Activated naive CD4-positive, alpha-beta T cell (primary cell): Measurements from ENCODE around the gene HMOX1.
A peak's percentile ranks its signal among the peaks of the same experiment; 100 is the strongest.

Experiments
- DNase-seq, 4 experiments: peaks; one replicate each; lab custom pipeline; 2025; lab: John Stamatoyannopoulos, UW

HMOX1 gene

DNA sequence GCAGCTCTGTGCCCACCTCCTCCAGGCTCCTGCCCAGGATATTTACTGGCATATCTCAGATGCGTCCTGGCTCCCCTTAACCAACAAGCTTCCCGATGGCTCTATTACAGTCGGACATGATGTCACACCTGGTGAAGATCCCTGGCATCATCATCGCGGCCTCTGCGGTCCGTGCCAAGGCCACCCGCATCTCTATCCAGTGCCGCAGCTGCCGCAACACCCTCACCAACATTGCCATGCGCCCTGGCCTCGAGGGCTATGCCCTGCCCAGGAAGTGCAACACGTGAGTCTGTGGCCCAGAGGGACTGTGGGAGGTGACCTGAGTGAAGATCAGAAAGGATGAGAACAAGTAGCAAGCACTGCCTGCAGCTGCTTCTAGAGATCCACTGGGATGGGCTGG lies 25.5 kb downstream of the HMOX1 start:
- no peak for DNase-seq

DNA sequence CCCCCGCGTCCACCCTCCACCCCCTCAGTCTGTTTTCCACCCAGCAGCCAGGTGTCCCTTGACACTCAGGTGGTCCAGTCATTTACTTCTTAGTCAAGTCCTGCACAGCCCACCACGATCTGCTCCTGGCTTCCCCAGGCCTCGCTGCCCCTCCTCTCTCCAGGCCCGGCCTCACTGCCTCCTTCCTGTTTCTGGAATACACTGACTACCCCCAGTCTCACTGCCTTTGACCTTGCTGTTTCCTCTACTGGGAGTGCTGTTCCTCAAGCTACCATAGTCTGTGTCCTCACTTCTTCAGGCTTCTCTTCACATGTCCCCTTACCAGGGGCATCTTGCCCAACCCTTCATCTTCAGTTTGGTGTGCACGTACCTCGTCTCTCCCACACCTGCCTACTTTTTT lies 26.5 kb downstream of the HMOX1 start:
- no peak for DNase-seq

DNA sequence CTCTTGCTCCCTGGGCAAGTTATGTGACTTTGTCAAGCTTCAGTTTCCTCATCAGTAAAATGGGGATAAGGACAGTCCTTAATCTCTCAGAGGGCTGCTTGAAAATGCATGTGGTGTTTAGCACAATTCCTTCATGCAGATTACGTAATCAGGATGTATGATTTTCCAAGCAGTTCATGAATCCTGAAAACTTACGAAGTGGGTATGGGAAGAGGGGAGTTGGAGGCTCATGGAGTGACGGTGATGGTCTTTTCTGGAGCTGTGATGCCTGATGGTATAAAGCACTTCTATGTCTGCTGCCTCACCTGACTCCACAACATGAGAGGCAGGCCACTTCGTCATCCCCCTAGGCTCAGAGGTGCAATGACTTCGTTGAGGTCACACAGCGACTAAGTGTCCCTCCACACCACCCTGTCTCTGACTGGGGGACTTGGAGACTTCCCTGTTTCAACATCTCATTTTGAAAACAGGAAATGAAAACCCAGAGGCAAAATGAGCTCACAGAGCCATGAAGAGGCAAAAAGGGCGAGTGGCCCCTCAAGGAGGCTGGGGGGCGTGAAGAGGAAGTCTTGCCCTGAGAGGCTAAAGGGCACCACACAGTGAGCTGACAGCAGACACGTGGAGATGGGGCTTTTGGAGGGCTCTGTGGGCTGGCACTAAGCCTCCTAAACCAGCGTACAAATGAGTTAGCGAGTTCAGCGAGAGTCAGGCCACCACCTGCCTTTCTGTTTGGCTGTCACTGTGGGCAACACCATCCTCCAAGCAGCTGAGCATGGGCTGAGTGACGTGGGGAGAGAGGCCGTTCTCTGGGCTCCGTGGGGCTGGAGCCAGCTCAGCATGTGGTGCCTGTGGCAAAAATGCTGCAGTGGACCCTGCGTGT lies 29.1 kb downstream of the HMOX1 start:
- no peak for DNase-seq

DNA sequence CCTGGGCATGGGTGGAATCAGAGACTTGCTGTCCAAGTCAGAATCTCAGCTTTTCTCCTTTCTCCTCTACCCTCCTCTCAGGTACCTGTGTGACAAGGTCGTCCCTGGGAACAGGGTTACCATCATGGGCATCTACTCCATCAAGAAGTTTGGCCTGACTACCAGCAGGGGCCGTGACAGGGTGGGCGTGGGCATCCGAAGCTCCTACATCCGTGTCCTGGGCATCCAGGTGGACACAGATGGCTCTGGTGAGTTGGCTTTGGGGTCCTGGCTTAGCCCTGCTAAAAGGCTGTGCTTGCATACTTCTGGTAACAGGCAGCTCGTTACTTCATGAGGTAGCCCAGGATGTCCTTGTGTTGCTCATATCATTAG lies 29.8 kb downstream of the HMOX1 start:
- DNase-seq, result no peak

DNA sequence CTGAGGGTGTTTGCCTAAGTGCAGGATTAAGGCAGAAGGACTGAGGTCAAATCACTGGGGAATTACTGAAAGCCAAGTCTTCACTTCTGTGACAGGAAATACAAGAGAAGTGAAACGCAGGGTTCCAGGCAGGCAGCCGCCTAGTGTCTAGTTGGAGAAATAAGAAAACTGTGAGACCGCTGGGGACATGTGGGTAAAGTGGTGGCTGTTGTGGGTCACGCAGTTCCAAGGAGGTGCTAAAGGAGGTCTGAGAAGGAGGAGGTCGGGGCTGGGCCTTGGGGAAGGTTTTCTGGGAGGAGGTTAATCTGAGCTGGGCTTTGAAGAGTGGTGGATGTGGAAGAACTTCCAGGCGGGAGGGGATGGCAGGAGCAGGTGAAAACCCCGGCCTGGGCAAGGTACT lies 30.2 kb downstream of the HMOX1 start:
- DNase-seq, result no peak

DNA sequence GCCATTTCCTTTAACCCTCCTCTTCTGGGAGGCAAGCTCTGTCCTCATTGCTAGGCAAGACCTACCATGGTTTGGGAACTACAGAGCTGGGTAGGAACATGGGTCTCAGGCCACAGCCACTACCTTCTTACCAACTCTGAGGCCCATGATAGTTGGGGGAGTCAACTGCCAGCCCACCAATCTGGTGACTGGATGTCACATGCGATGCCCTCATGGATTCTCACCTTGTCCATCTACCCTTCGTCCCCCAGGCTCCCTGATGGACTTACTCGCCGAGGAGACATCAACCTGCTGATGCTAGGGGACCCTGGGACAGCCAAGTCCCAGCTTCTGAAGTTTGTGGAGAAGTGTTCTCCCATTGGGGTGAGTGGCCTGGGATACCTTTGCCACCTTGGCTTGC lies 32.7 kb downstream of the HMOX1 start:
- no peak for DNase-seq

DNA sequence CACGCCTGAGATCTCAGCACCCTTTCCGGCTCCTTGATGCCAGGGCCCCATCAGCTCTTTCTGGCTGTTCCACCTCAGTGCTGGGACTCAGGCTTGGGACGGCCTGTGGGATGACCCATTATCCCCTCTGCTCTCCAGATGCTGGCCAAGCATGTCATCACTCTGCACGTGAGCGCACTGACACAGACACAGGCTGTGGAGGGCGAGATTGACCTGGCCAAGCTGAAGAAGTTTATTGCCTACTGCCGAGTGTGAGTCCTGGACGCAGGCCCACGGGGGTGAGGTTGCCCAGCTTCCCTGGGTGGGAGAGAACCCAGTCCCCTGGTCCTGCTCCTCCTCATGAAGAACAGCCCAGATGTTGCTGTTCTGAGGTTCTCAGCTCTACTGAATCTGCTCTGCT lies 36.7 kb downstream of the HMOX1 start:
- DNase-seq, result no peak

DNA sequence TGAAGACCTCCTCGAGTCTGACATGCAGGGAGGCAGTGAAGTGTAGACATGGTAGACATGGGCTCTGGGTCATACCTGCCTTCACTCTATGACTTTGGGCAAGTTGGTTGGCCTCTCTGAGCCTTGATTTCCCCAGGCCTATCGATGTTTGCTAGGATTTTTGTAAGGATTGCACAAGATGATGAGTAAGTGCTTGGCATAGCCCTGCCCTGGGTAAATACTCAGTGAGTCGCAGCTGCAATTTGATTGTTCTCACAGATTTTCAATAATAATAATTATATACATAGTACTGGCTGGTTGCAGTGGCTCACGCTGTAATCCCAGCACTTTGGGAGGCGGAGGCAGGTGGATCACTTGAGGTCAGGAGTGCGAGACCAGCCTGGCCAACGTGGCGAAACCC lies 37.2 kb downstream of the HMOX1 start:
- DNase-seq, result no peak

DNA sequence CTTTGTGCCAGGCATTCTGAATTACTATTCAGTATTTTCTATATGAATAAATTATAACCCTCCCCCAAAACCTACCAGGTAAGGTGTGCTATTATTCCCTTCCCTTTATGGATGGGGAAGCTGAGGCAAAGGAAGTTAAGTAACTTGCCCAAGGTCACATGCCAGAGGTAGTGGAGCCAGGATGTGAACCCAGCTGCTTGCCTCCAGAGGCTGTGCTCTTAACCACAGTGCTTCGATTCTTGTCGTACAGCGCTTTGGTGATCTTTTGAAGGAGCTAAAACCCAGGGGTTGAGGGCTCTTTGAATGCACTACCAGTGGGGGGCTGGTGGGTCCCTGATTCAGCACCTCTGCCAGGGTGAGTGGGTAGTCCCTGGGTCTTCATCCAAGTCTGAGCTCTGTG lies 37.8 kb downstream of the HMOX1 start:
- DNase-seq, result no peak

DNA sequence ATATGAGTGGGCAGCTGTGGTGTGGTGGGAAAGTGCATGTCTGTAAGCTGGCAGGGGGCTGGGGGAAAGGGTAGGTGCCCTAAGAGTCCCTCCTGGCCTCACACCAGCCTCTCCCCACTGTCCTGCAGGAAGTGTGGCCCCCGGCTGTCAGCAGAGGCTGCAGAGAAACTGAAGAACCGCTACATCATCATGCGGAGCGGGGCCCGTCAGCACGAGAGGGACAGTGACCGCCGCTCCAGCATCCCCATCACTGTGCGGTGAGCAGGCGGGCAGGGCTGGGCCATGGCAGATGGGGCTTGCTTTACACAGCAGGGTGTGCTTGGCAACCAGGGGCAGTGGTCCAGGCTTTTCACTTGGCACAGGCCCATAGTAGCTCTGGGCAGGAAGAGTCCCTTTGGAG lies 38.9 kb downstream of the HMOX1 start:
- no peak for DNase-seq

DNA sequence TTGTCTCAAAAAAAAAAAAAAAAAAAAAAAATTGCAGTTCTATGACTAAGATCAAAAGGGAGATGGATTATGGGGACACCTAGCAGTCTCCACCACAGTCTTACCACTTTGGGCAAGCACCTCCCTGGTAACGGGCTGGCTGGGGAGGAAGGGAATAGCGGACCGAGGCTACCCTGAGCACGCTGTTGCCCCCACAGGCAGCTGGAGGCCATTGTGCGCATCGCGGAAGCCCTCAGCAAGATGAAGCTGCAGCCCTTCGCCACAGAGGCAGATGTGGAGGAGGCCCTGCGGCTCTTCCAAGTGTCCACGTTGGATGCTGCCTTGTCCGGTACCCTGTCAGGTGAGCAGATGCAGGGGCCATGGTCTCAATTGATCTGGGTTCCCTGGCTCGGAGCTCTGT lies 40.2 kb downstream of the HMOX1 start:
- no peak for DNase-seq

DNA sequence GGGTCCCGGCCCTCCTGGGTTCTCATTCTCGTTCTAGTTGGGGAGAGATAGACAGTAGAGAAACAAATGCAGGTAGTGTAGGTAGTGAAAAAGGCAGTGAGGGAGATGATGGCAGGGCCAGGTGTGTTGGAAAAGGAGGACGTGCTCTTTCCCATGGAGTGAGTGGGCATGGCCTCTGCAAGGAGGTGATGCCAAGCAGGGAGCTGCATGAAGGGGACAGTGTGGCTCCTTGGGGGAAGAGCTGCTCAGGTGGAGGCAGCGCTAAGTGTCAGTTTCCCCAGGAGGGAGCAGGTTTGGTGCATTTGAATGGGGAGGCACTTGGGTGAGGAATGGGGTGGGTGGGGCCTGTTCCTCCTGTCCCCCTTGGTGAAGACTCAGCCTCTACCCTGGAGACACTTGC lies 41.2 kb downstream of the HMOX1 start:
- DNase-seq, result no peak

DNA sequence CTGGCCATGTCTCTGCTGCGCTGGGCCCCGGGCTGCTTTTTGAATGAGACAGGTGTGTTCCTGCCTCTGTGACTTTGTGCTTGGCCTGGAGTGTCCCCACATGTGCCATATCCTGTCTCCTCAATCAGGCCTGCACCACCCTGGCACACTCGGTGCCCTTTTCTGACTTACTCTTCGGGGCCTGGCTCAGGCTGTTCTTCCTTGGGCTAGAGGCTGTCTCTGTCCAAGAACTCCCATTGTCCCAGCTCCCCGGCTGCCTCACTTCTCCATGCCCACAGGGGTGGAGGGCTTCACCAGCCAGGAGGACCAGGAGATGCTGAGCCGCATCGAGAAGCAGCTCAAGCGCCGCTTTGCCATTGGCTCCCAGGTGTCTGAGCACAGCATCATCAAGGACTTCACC lies 42.0 kb downstream of the HMOX1 start:
- DNase-seq, result no peak

DNA sequence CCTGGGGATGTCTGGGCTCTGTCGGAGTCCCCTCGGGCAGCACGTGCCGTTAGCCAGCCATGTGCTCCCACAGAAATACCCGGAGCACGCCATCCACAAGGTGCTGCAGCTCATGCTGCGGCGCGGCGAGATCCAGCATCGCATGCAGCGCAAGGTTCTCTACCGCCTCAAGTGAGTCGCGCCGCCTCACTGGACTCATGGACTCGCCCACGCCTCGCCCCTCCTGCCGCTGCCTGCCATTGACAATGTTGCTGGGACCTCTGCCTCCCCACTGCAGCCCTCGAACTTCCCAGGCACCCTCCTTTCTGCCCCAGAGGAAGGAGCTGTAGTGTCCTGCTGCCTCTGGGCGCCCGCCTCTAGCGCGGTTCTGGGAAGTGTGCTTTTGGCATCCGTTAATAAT lies 43.2 kb downstream of the HMOX1 start:
- DNase-seq, result no peak

DNA sequence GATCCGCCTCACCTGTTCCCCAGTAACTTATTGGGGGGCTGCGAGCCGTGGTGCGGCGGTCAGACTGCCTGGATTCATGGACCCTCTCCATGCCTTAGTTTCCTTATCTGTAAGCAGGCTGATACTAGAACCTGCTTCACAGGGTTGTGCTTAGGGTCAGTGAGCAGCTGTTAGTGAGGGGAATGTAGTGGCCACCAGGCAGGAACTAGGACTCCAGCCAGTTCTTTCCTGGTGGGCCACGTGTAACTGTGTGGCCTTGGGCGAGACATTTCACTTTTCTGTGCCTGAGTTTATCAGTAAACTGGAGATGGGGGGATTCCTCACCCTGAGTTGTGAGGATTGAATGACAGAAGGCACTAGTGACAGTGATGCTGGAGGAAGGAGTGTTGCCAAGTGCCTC lies 43.9 kb downstream of the HMOX1 start:
- no peak for DNase-seq

DNA sequence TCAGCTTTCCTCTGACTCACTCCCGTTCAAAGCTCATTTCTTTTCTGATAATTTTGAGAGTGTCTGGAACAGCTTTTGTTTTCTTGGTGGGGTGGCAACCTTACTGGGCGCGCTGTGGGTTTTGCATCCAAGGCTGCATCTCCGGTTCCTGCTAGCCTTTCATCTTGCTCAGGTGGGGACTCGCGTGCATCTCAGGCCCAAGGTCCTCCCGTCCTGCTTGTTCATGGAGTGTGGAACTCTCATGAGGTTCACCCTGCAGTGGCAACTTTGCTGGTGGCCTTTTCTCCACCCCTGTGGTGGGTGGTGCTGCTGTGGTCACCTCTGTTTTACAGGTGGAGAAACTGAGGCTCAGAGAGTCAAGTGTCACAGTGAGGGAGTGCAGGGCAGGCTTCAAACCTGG lies 44.6 kb downstream of the HMOX1 start:
- no peak for DNase-seq

DNA sequence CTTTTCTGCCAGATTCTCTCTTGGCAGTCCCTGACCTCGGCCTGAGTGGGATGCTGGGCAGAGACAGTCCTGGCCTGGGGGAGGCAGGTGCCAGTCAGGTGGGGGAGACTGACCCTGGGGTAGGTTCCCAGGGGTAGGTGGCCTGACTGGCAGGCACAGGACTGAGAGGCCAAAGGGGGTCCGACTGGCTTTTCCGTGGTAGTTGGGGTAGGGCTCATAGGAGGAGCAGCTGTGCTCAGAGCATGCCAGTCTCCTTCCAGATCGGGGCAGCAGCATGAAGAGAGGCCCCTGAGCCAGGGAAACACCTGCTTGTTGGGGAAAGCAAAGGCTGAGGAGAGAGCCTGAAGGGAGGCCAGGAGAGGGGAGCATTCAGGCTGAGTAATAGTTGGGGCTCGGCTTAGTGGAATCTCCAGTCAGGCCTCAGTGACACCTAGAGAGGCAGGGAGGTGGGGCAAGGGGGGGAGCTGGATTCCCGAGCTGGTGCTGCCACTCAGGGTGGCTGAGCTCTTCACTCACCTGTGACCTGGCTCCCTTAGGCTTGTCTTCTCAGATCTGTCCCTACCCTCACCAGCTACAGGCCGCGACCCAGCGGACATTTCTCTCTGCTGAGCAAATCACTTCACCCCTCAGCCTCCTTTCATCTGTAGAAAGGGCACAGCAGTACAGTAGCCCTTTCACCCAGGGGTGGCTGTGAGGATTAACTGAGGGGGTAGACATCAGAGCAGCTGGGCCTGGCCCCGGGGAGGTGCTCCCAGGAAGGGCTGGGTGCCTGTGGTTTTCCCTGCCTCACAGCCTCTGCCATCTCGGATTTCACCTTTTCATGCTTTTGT lies 45.3 kb downstream of the HMOX1 start:
- no peak for DNase-seq

DNA sequence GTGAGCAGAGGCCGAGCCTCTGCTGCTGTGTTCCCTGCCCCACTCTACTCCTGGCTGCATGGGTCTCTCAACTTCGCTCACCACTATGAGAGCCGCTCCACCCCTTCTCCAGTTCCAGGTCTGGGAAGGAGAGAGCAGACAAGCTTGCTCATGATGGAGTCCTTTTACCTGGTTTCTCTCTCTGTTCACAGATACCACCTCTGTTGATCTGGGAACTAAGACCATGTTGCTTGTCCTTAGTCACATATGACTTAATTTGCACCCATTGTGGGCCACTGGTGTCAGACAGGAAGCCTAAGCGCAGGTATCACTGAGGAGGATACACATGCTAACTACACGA lies 45.9 kb downstream of the HMOX1 start:
- no peak for DNase-seq

DNA sequence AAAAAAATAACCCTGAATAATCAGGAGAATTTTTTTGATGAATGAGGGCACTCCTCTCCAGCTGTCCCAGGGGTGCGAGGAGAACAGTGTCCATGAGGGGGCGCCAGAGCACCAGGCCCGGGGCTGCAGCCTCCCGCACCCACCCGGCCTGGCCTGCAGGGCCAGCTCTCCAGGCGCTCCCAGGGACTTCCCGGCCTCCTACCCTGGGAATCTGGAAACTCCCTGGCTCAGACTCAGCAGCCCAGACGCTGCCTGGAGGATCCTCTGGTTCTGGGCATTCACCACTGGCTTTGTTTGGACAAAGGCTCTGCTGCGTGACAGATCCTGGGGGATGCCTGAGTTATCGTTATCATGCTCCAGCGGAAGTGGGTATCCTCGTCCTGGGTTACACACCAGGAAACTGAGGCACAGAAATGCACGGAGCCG lies 50.0 kb downstream of the HMOX1 start:
- DNase-seq, result peak; percentile 17 to 57 (median 52)

DNA sequence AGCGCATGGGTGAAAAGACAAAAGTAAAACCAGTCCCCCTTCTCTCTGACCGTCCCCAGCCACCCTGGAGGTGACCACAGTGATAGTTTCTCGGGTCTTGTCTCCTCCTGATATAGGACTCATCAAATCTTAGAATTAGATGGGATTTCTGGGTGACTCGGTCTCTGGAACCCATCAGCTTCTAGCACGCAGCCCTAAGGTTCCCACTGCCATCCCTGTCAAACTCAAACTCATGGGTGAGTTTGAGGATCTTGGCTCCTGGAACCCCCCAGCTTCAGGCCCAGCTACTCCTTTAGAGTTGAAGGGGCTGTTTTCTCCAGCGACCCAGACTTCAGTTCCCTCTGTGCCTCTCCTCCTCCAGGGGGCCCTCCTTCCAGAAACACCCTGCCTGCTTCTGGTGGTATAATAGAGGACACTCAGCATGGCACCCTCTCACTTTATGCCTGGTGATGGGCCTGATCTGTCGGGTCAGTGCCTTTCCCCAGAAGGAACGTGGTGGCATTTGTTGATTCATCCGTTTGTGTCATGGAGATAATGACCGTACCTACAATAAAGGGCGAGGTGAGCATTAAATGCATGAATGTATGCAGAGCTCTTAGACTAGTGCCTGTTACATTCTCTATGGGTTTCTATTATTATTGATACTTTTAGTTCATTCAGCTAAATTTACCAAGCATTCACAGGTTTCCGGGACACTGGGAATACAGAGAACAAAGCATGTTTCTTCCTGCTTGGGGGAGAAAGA lies 50.8 kb downstream of the HMOX1 start:
- DNase-seq, result no peak

DNA sequence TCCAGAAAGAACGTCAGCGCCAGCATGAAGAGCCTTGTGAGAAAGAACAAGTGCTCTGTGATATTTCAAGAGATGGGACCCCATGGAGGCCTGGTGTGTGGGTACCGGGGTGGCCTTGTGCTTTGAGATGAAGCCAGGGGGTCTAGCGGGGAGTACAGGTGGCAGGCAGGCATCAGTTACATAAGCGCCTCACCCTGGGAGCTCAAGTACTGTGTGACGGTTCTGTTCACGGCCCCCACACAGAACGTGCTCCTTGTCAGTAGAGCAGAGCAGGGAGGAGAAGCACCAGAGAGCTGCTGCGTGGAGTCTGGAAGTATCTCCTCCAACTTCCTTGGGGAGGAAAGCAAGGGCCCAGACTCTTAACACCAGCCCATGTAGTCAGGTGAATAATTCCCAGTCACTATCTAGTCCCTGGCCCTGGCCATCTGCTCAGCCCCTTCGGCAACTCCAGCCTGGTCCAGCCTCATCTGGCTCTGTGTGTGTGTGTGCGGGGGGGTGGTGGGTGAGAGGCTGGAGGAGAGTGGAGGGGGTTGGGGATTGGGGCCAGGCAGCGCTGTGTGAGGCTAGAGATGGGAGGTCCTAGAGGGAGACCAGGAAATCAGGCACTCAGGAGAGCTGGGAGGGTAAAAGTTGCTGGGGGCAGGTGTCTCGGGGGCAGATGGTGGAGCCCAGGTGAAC lies 51.5 kb downstream of the HMOX1 start:
- DNase-seq, result no peak

DNA sequence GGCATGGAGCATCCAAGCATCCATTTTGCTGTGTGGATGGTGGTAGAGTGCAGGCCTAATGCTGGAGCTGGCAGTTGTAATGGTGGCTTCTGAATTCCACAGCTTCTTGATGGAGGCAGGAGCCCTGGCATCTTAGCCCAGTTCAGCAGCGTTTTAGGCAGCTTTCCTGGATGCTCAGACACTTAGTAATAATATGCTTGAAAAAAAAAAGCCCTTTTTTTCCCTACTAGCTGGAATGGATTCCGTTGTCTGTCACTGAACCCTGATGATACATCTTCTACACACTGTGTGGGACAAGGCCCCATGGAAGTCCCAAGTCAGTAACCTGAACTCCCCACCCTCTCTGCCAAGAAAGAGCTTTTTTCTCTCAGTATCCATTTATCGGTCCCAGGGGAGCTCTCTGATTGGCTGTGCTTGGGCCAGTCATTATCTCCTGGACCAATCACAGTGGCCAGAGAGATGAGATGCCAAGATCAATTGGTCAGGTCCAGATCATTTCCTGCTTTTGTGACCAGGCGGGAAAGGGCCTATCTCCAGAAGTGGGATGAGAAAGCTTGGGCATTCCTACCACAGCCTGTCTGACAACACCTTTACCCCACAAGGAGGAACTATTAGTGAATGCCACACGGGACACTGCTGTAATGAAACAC lies 53.3 kb downstream of the HMOX1 start:
- no peak for DNase-seq
